ENCODE results near the gene KCNN3.

The KCNN3 gene

GRCh38 chr1:154863315-154864174 is 6.5 kb downstream of the KCNN3 start:
- in situ Hi-C loops (cut with MboI; ENCODE audit: low sequenced_read_pairs), result loop anchor here (10.0 kb wide), 1 partner anchor 299 kb away; the partner anchor contains the start of gene CHRNB2

- in situ Hi-C loops (cut with MboI; ENCODE audit: low sequenced_read_pairs), result loop anchor here (10.0 kb wide), 1 partner anchor 298 kb away; the partner anchor contains the start of gene CHRNB2
Observed at GRCh38 chr1:154862907-154863306, 7.2 kb downstream of the KCNN3 start.

GRCh38 chr1:154861607-154862094 is 8.4 kb downstream of the KCNN3 start:
- in situ Hi-C loops (cut with MboI; ENCODE audit: low sequenced_read_pairs), result loop anchor here (10.0 kb wide), 1 partner anchor 297 kb away; the partner anchor contains the start of gene CHRNB2

GRCh38 chr1:154860156-154860870 is 9.8 kb downstream of the KCNN3 start:
- in situ Hi-C loops (cut with MboI; ENCODE audit: low sequenced_read_pairs), result loop anchor here (10.0 kb wide), 1 partner anchor 296 kb away; the partner anchor contains the start of gene CHRNB2

- in situ Hi-C loops (cut with MboI; ENCODE audit: low sequenced_read_pairs), result loop anchor here (10.0 kb wide), 1 partner anchor 295 kb away; the partner anchor contains the start of gene CHRNB2
Observed at GRCh38 chr1:154859786-154860155, 10.3 kb downstream of the KCNN3 start.

- in situ Hi-C loops (cut with MboI; ENCODE audit: low sequenced_read_pairs), result no loop called here
Observed at GRCh38 chr1:154859151-154859785, 10.8 kb downstream of the KCNN3 start.

- in situ Hi-C loops (cut with MboI; ENCODE audit: low sequenced_read_pairs), result no loop called here
Observed at GRCh38 chr1:154857441-154858215, 12.5 kb downstream of the KCNN3 start.

GRCh38 chr1:154857022-154857421 is 13.1 kb downstream of the KCNN3 start:
- in situ Hi-C loops (cut with MboI; ENCODE audit: low sequenced_read_pairs), result no loop called here

- in situ Hi-C loops (cut with MboI; ENCODE audit: low sequenced_read_pairs), result no loop called here
Observed at GRCh38 chr1:154856544-154856943, 13.5 kb downstream of the KCNN3 start.

- in situ Hi-C loops (cut with MboI; ENCODE audit: low sequenced_read_pairs), result no loop called here
Observed at GRCh38 chr1:154856049-154856448, 14.0 kb downstream of the KCNN3 start.

- in situ Hi-C loops (cut with MboI; ENCODE audit: low sequenced_read_pairs), result no loop called here
Observed at GRCh38 chr1:154855186-154855851, 14.8 kb downstream of the KCNN3 start.

GRCh38 chr1:154852845-154853244 is 17.2 kb downstream of the KCNN3 start:
- in situ Hi-C loops (cut with MboI; ENCODE audit: low sequenced_read_pairs), result no loop called here

GRCh38 chr1:154851392-154852177 is 18.5 kb downstream of the KCNN3 start:
- in situ Hi-C loops (cut with MboI; ENCODE audit: low sequenced_read_pairs), result no loop called here

- in situ Hi-C loops (cut with MboI; ENCODE audit: low sequenced_read_pairs), result no loop called here
Observed at GRCh38 chr1:154849645-154850131, 20.4 kb downstream of the KCNN3 start.

GRCh38 chr1:154848983-154849382 is 21.1 kb downstream of the KCNN3 start:
- in situ Hi-C loops (cut with MboI; ENCODE audit: low sequenced_read_pairs), result no loop called here

- in situ Hi-C loops (cut with MboI; ENCODE audit: low sequenced_read_pairs), result no loop called here
Observed at GRCh38 chr1:154847891-154848290, 22.2 kb downstream of the KCNN3 start.

GRCh38 chr1:154846565-154847442 is 23.3 kb downstream of the KCNN3 start:
- in situ Hi-C loops (cut with MboI; ENCODE audit: low sequenced_read_pairs), result no loop called here

- in situ Hi-C loops (cut with MboI; ENCODE audit: low sequenced_read_pairs), result no loop called here
Observed at GRCh38 chr1:154845879-154846278, 24.2 kb downstream of the KCNN3 start.

Data from HL-60/S4 (cell line).